VCaP (cell line): Measurements from ENCODE around the gene TOLLIP.

ENCODE experiments used
- H3K27ac ChIP-seq: fragments of 450-650 bp; 2 replicates; pipeline ENCODE4 v1.5.1; 2017
- CTCF ChIP-seq: fragments of 450-650 bp; conservative IDR thresholded peaks from 2 replicates; pipeline ENCODE4 v1.5.1; 2017; ENCODE audit warnings: mild to moderate bottlenecking, moderate library complexity

TOLLIP gene

GRCh38 chr11:1280116-1281035 is 29.1 kb downstream of the TOLLIP start:
- no peak for TF ChIP-seq CTCF
- H3K27ac ChIP-seq: no peak overlapping the region

- H3K27ac ChIP-seq: no peak overlapping the region
- no peak for TF ChIP-seq CTCF
These were observed 29.8 kb downstream of the TOLLIP start for GRCh38 chr11:1279674-1280055.

GRCh38 chr11:1278766-1279673 is 30.4 kb downstream of the TOLLIP start:
- TF ChIP-seq CTCF: no peak
- no peak overlapping the region for H3K27ac ChIP-seq

GRCh38 chr11:1277936-1278512 is 31.4 kb downstream of the TOLLIP start:
- H3K27ac ChIP-seq: peak overlapping the region; percentile 59
- no peak for TF ChIP-seq CTCF

GRCh38 chr11:1276866-1277615 is 32.4 kb downstream of the TOLLIP start:
- H3K27ac ChIP-seq: peak overlapping the region; percentile 59
- no peak for TF ChIP-seq CTCF

- peak overlapping the region; percentile 59 for H3K27ac ChIP-seq
- TF ChIP-seq CTCF: no peak
These were observed 33.2 kb downstream of the TOLLIP start for GRCh38 chr11:1276041-1276790.
